HG03558 (cell line): ENCODE results near the gene PTGFR.

Experiments used
- ATAC-seq: cut with Tn5 transposase; IDR thresholded peaks from one replicate; pipeline ENCODE4 v1.9.1; 2021; ENCODE audit warnings: moderate number of reproducible peaks; ENCODE audit not compliant: unreplicated experiment; ENCODE audit errors: extremely low read depth

Gene PTGFR

DNA sequence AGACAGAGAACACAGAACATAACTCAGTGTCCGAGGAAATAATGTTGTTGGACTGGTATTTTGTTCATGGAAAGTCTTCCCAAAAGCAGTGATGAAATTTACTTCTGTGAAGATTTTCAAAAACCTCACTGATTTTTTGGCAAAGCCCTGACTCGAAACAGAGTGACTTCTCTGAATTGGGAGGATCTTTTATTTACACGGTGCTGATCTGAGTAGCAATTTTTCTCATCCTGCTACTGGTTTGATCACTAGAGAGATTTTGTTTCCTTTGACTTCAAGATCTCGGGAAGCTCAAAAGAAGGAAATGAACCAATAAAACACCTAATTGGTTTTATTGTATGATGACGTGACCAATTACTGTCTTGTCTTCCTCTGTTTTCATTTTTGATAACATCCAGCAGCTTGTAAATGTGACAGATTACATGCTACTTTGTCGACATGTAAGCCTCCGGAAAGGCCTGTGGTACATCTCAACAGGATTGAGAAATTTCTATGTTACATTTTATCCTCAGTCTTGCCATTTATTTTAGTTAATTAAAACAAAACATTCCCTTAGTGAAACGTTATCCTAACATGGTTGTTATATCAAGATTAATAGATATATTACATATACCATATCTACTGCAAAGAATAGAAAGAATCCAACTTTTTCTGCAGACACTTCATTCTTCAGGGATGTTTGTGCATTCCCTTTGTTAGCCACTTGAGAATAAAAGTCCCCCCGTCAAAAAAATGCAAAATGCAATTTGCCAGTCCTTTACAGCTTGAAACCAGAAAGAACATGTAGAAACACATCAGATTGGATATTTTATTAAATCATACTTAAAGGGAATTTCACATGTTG, 86.7 kb downstream of the PTGFR start:
- ATAC-seq = no peak

- ATAC-seq = no peak
Observed at GRCh38 chr1:78586572-78586971, 95.8 kb downstream of the PTGFR start.

- no peak for ATAC-seq
Observed at GRCh38 chr1:78587211-78587610, 96.4 kb downstream of the PTGFR start.
